Fibroblast of skin of left quadriceps (primary cell): Measurements from ENCODE around the gene HSFX3.
"Not testable (repeated sequence)": the region's sequence is repeated elsewhere in the genome, so short reads cannot be mapped to it uniquely, and the experiment has no call there.

ENCODE experiments used
- DNase-seq, 2 experiments: peaks; one replicate each; pipeline ENCODE4 v3.0.0-alpha.2; 2013; ENCODE audit warnings: low read depth in 2 of 2

The HSFX3 gene

GRCh38 chrX:149549701-149550100, at the start of gene HSFX3:
Gene HSFX3, minus strand, starts transcription at chrX:149549924. Its CDS starts 72 bp downstream, at chrX:149549852.
- DNase-seq = not testable (repeated sequence)

GRCh38 chrX:149598603-149599002, 48.9 kb upstream of the HSFX3 start:
- not testable (repeated sequence) for DNase-seq

- DNase-seq = not testable (repeated sequence)
Observed at GRCh38 chrX:149595943-149596342, 46.2 kb upstream of the HSFX3 start.

- DNase-seq = not testable (repeated sequence)
Observed at GRCh38 chrX:149595214-149595613, 45.5 kb upstream of the HSFX3 start, which contains the start of gene HSFX2. Gene HSFX2, minus strand, starts transcription at chrX:149595314. Its CDS starts 614 bp downstream, at chrX:149594700.

GRCh38 chrX:149590993-149591392, 41.3 kb upstream of the HSFX3 start:
- DNase-seq = not testable (repeated sequence)

GRCh38 chrX:149587359-149587758, 37.6 kb upstream of the HSFX3 start, which contains the start of gene MAGEA9B:
Gene MAGEA9B, minus strand, starts transcription at chrX:149587459. Its CDS starts 4,280 bp downstream, at chrX:149583179.
- not testable (repeated sequence) for DNase-seq

GRCh38 chrX:149585631-149586030, 35.9 kb upstream of the HSFX3 start:
- not testable (repeated sequence) for DNase-seq

- DNase-seq = not testable (repeated sequence)
Observed at GRCh38 chrX:149573456-149573855, 23.7 kb upstream of the HSFX3 start.

- no peak for DNase-seq
Observed at GRCh38 chrX:149572743-149573142, 23.0 kb upstream of the HSFX3 start.

- DNase-seq = no peak
Observed at GRCh38 chrX:149571770-149572169, 22.0 kb upstream of the HSFX3 start.

- peak in 1 of 2 experiments; percentile 1 for DNase-seq
Observed at GRCh38 chrX:149570668-149571067, 20.9 kb upstream of the HSFX3 start.

- no peak for DNase-seq
Observed at GRCh38 chrX:149569770-149570169, 20.0 kb upstream of the HSFX3 start.

- DNase-seq = no peak
Observed at GRCh38 chrX:149568701-149569296, 19.1 kb upstream of the HSFX3 start.

- no peak for DNase-seq
Observed at GRCh38 chrX:149567621-149568417, 18.1 kb upstream of the HSFX3 start.

GRCh38 chrX:149563359-149563758, 13.6 kb upstream of the HSFX3 start:
- no peak for DNase-seq

- DNase-seq = not testable (repeated sequence)
Observed at GRCh38 chrX:149555251-149555650, 5.5 kb upstream of the HSFX3 start.

- not testable (repeated sequence) for DNase-seq
Observed at GRCh38 chrX:149551939-149552248, 2.2 kb upstream of the HSFX3 start.

- not testable (repeated sequence) for DNase-seq
Observed at GRCh38 chrX:149551245-149551938, 1.7 kb upstream of the HSFX3 start.

- not testable (repeated sequence) for DNase-seq
Observed at GRCh38 chrX:149550454-149550853, 730 bp upstream of the HSFX3 start.

GRCh38 chrX:149547782-149548181, 1.9 kb downstream of the HSFX3 start:
- DNase-seq = not testable (repeated sequence)

GRCh38 chrX:149546962-149547361, 2.8 kb downstream of the HSFX3 start:
- not testable (repeated sequence) for DNase-seq
